ENCODE measurements around the gene HCRT.
"Not testable (repeated sequence)": the region's sequence is repeated elsewhere in the genome, so short reads cannot be mapped to it uniquely, and the experiment has no call there.

HCRT gene

DNA sequence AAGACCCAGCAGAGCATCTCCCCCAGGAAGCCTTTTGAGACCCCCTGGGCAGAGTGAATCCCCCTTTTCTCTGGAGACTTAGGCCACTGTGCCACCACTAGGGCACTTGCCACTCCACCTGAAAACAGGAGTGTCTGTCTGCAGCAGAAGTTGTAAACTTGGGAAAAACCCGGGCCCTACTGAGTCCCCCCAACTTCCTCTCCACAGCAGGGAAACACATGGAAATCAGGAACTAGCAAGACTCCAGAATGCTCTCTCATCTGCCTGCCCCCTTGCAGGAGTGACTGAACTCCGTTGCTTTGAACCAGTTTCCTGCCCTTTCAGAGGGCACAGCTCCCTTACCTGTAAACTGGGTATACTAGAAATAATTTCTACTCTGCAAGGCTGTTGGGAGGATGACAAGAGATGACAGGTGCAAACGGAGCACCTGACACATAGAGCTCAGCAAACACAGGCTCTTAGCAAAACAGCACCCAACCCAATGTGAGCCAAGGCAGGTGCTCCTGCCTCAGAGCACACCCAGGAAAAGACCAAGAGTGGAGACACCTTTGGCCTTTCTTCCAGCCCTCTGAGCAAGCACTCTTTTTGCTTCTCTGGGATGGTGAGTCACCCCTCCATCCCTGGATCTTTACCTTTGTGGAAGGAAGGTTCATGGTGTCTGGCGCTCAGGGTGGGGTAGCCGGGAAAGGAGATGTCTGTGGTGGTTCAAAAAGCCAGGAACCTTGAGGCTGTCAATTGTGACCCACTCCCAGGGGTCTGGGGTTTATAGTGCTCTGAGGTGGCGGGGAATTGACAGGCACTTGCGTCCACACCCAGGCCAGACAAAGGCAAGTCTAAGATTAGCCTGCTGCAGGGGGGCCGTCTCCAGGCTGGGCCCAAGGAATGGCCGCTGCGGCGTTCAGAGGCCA is at the start of gene HCRT:
TSS of gene HCRT (minus strand) at position 740 of the 908 bp plus-strand sequence. CDS start at position 653, 87 bp downstream.
- DNase-seq, result no peak

DNA sequence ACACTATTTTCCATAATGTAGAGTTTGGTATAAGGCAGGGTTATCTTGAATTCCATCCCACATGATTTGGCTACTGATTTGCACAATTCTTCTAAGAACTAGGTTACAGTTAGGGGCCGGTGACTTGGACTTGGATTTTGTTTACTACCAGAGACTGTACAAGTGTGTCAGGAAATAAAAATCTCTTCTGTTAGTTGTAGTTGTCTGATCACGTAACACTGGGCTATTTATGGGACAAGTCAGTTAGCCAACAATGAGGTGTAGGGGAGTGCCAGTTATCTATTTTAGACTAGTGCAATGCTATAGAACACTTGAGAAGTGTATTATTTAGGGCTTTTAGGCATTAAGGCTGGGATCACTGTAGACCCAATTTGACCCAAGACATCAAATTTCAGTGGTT is 48.7 kb upstream of the HCRT start:
- no peak for DNase-seq

- peak; percentile 52 for DNase-seq
Observed at GRCh38 chr17:42233156-42233555, 47.9 kb upstream of the HCRT start.

DNA sequence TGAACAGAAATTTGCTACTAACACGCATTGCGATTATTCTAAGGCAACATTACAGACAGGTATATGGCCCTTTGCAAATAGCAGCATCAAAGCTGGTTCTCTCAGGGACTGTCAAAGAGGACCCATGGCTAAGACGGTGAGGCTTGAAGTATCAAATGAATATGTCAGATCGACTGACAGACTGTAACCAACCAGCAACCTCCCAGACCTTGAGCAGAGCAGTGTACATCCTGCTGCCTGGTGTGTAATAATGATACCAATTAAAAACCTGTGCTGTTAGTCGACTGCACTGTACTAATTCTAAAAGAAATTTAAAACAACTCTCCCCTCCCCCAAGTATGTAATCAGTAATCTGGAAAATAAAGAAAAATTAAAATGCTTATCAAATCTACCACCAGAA is 45.0 kb upstream of the HCRT start:
- no peak for DNase-seq

DNA sequence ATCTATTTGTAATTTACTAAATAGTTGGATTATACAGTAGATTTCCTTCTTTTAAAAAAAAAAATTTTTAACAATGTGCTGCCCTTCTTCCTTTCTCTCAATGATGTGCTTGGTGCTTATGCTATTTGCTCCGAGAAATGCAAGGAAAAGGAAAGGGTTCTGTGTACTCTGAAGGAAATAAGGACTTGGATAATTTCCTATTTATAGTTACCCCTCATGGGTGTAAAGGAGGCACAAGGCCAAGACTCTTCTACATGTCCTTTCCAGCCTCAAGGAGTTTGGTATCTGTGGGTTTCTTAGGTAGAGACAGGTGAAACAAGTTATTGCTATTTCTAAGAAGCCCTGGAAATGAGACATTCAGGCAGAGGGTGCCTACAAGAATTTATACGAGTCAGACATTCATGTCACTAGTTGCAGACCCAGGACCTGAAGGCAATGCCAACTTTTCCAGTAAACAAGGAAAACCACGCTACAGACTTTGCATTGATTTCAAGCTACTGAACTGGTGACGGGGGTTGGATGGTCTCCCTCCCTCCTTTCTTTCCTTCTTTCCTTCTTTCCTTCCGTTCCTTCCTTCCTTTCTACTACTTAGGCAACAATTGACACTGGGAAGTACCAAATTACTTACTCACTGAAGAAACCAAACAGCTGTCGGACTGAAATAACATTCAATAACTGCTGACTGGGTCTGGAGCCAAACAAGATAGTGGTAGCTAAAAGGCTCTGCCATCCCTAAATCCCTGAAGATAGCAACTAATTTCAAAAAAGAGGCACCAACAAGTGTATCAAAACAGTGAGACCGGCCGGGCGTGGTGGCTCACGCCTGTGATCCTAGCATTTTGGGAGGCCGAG is 42.8 kb upstream of the HCRT start:
- peak; percentile 16 for DNase-seq

GRCh38 chr17:42225646-42226045 is 40.4 kb upstream of the HCRT start:
- DNase-seq, result no peak

GRCh38 chr17:42224651-42225050 is 39.4 kb upstream of the HCRT start:
- DNase-seq, result no peak

- peak; percentile 61 for DNase-seq
Observed at GRCh38 chr17:42221886-42222745, 36.9 kb upstream of the HCRT start.

GRCh38 chr17:42219280-42219679 is 34.0 kb upstream of the HCRT start:
- not testable (repeated sequence) for DNase-seq

GRCh38 chr17:42214156-42214555 is 28.9 kb upstream of the HCRT start:
- DNase-seq, result no peak

- DNase-seq, result no peak
Observed at GRCh38 chr17:42212382-42212781, 27.1 kb upstream of the HCRT start.

GRCh38 chr17:42211921-42212341 is 26.7 kb upstream of the HCRT start:
- DNase-seq, result not testable (repeated sequence)

- no peak for DNase-seq
Observed at GRCh38 chr17:42210046-42210445, 24.8 kb upstream of the HCRT start.

DNA sequence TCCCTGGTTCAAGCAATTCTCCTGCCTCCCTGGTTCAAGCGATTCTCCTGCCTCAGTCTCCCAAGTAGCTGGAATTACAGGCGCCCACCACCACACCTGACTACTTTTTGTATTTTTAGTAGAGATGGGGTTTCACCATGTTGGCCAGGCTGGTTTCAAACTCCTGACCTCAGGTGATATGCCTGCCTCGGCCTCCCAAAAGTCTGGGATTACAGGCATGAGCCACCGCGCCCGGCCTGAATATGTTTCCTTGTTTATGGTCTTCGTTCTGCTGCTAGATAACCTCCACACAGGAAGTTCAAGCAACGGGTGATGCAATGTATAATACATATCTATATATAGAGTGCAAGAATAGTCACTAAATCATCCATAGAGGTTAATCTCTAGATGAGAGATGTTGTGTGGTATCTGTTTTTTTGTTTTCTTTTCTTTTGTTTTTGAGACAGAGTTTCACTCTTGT is 20.9 kb upstream of the HCRT start:
- DNase-seq, result not testable (repeated sequence)

DNA sequence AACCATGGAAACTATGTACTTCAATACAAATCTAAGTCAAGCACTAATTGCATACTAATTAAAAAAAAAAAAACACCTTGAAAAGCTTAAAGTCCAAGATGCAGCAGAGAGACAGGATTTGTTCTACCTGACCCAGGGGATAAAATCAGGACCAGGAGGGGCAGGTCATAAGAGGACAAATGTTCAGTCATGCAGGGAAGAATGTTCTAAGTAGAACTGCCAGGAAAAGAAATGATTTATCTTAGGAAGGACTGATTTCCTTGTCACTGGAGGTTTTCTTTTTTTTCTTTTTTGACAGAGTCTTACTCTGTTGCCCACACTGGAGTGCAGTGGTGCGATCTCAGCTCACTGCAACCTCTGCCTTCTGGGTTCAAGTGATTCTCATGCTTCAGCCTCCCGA is 18.1 kb upstream of the HCRT start:
- DNase-seq, result no peak

DNA sequence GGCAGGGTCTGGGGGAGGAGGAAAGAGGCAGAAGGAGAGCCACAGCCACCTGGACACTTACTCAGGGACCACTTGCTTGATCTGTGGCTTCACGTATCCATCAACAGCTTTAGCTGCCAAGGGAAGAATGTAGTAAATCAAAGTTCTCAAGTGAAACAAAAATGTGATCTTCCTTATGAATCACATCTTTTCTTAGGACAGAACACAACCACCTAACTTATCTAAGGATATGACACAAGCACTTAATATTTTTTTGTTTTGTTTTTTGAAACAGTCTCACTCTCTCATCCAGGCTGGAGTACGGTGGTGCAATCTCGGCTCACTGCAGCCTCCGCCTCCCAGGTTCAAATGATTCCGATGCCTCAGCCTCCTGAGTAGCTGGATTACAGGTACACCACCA is 17.4 kb upstream of the HCRT start:
- no peak for DNase-seq

DNA sequence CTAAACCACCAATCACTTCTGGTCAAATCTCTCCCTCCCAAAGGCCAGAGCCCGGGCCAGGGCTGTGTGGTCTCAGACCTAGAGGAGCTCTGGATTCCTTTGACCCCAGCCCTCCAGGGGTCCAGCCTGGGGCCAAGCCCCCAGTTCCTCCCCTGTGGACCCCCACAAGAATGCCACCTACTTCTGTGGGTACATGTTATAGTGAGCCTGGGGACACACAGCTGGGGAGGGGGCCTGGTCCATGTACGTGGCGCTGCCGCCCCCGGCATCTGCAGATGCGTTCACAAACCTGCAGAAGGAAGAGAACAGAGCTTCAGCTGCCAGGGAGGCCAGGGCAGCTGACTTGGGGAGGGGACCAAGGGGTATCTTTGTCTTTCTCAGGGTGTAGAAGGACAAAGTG is 16.9 kb upstream of the HCRT start:
- no peak for DNase-seq

DNA sequence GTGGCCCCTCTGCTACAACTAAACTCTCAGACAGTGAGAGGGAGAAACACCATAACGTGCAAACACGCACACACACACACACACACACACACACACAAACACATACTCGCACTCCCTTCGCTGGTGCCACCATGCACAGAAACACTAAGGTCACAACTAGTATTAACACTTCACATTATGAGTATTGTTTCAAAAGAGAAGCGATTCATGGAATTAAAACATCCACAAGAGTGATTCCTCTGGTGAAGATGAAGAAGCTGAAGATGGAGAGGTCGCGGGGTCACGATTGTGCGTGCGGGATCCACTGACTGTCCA is 16.2 kb upstream of the HCRT start:
- DNase-seq, result no peak

DNA sequence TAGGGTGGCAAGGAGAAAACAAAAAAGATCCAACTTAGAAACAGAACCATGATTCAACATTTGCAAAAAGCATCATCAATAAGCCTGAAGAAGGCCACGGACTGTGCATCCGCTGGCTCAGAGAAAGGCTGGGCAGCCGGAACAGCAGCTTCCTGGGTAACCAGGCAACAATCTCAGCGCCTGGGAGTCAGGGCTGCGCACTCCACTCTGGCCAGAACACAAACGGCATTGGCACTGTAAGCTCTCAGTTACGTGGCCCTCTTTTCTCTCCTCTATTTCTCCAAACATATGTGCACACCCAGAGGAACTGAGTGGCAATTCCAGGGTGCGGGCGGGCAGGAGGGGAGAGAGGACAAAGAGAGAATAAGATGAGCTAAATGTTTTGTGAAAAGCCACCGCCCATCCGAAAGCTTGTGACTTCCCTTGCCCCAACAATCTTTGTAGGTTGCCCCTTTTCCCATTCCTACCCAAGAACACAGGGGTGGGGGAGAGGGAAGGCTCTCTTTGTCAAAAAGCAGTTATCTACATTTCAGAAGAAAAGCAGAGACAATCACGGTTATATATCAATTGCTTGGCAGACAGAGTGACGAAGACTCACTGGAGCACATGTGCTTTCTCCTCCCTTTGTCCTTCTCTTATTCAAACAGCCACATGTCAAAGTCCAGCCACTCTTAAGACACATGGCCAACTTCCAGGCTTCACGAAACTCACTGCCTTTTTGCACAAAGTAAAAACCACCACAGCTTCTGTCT is 15.6 kb upstream of the HCRT start:
- no peak for DNase-seq

- DNase-seq, result no peak
Observed at GRCh38 chr17:42199416-42200011, 14.3 kb upstream of the HCRT start.

DNA sequence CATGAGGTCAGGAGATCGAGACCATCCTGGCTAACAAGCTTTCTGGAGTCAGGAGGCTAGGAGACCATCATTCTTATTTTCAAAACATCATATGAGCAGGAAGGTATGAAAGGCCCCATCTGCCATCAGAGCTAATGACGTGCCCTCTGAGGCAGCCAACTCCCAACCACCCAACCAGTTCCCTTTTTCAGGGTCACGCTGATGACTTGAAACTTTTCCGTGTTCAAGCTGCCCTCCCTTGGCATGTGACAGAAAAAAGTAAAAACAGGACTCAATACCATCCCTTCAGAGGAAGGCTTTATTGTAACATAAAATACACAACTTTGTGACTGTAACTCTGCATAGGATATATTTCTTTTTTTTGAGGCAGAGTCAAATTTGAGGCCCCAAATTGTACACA is 13.6 kb upstream of the HCRT start:
- no peak for DNase-seq
